Fibroblast of skin of abdomen (primary cell): ENCODE results near the gene MOSPD3.
A peak's percentile ranks its signal among the peaks of the same experiment; 100 is the strongest.

ENCODE experiments used
- DNase-seq: peaks from one replicate; pipeline ENCODE4 v3.0.0-alpha.2; 2013

MOSPD3 gene

GRCh38 chr7:100595188-100595587 is 17.2 kb upstream of the MOSPD3 start:
- DNase-seq = no peak

DNA sequence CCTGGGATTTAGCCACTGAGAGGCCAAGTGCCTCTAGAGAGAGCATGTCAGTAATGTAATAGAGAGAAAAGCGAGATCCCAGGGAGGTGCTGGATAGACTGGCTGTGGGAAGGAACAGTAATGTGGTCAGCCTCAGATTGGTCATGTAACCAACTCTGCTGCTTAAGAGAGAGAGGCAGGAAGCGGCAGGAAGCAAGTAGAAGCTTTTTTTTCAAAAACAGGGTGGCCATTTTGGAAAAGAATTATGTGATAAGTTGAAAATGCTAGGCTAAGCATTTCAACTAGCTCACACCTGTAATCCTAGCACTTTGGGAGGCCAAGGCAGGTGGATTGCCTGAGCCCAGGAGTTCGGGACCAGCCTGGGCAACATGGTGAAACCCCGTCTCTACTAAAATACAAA is 13.9 kb upstream of the MOSPD3 start:
- DNase-seq = no peak

DNA sequence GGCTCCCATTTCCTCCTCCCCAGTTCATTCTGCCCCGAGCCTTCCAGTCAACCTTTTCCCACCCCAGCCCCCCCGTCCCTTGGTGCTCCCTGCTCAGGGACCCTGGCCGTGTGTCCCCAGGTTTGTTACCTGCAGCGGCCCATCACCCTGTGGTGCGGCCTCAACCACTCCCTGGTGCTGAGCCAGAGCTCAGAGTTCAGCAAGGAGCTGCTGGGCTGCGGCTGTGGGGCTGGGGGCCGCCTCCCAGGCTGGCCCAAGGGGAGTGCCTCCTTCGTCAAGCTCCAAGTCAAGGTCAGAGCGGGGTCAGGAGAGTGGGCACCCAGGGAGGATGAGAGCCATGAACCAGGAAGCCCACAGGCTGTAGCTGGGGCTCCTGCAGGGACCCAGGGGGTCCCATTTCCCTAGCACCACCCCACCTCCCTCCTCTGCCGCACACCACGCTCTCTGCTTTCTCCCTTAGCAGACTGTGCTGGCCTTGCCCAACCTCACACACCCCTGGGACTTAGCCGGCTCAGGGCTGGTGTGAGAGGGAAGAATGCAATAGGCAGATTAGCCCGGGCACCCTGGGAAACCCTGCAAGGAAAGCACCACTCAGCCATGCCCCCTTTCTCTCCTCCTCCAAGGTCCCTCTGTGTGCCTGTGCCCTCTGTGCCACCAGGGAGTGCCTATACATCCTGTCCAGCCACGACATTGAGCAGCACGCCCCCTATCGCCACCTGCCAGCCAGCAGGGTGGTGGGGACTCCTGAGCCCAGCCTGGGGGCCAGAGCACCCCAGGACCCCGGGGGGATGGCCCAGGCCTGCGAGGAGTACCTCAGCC is 12.2 kb upstream of the MOSPD3 start:
- DNase-seq = no peak

DNA sequence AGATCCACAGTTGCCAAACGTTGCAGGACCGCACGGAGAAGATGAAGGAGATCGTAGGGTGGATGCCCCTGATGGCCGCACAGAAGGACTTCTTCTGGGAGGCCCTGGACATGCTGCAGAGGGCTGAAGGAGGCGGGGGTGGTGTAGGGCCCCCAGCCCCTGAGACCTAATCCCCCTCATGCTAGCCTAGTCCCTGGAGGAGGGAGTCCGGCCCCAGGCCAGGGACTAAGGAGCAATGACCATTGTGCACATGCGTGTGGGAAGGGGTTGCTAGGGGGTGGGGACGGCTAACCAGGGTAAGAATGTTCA is 11.7 kb upstream of the MOSPD3 start:
- no peak for DNase-seq

DNA sequence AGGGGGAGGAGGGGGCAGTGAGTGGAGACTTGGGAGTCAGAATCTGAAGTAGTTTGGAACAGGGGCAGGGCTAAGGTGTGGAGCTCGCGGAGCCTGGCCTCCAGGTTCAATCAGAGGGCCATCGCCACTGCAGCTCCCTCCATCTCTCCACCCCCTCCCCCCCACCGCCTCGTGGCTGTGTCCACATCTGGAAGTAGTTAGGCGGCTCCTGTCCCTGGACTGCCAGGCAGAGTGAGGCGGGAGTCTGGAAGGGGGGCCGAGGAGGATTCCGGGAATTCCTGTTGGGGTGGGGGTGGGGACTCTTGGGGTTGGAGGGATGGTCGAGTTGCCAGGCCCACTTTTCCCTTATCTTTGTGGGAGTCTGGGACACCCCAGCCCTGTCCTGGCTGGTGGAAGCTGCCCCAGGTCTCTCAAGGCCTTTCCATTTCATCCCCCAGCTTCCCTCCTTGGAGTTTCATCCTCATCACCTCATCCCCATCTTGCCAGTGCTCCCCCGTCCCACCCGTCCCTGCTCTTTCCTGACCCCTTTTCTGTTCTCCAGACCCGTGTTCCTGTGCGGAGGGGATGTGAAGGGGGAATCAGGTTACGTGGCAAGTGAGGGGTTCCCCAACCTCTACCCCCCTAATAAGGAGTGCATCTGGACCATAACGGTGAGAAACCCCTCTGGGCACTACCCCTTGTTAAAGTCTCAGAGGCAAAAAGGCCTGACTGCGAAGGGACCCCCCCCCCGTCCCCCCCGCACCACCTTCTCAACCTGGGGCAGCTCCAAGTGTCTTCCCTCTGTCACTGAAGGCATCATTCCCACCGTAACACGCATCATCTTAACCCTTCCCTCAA is 9.2 kb upstream of the MOSPD3 start:
- peak; percentile 97 for DNase-seq

DNA sequence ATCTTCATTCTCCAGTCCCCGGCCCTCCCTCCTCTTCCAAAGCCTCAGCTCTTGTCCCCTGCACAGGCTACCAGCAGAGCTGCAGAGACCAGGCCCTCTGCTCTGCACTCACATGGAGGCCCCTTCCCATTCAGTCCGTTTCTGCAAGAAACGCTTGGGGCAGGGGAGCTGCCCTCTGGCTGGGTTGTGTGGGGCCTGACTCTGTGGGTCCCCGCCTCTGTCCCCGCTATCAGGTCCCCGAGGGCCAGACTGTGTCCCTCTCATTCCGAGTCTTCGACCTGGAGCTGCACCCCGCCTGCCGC is 8.7 kb upstream of the MOSPD3 start:
- DNase-seq = peak; percentile 52

GRCh38 chr7:100604028-100604975 is 8.0 kb upstream of the MOSPD3 start:
- DNase-seq = peak; percentile 86

- DNase-seq = no peak
These were observed 7.1 kb upstream of the MOSPD3 start for GRCh38 chr7:100604976-100605911.

DNA sequence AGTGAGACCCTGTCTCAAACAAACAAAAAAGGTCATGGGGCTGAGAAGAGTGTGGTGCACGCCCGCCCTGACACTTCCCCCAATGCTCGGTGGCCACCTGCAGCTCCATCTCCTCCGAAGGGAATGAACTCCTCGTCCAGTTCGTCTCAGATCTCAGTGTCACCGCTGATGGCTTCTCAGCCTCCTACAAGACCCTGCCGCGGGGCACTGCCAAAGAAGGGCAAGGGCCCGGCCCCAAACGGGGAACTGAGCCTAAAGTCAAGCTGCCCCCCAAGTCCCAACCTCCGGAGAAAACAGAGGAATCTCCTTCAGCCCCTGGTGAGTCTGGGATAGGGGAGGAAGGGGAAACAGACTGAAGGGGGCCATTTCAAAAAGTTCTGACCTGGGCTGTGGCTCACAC is 6.0 kb upstream of the MOSPD3 start:
- no peak for DNase-seq

GRCh38 chr7:100607111-100607510 is 5.2 kb upstream of the MOSPD3 start:
- DNase-seq = no peak

GRCh38 chr7:100609958-100610357 is 2.4 kb upstream of the MOSPD3 start:
- DNase-seq = no peak

- DNase-seq = no peak
These were observed 520 bp downstream of the MOSPD3 start for GRCh38 chr7:100612730-100613390.

DNA sequence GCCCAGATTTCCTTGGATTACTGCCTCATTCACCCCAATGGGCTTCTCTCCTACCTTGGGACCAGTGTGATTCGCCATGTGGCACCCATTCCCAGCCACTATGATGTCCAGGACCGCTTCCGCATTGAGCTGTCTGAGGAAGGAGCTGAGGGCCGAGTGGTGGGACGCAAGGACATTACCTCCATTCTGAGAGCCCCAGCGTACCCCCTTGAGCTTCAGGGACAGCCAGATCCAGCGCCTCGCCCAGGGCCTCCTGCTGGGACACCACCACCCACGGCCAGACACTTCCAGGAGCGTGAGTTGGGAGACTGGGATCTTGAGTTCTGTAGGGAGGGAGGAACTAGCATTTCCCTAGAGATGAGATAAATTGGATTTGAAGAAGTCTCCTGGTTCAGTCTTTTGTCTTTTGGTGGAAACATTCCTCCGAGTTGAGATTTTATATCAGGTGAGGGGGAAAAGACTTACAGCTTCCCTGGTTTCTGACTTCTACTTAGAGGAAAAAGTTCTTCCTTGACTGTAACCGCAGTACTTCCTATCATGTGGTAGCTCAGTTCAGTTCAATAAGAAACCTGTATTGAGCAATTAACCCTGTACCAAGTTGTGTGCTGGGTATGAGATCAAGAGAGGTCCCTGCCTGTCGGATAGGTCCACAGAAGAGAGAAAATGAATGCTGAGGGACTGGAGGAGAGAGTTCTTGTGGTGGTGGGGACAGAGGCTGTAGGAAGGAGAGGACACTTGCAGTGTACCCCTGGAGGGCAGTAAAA is 1.3 kb downstream of the MOSPD3 start:
- DNase-seq = no peak

- DNase-seq = no peak
These were observed 2.0 kb downstream of the MOSPD3 start for GRCh38 chr7:100614308-100614861.

GRCh38 chr7:100620239-100620638 is 7.9 kb downstream of the MOSPD3 start:
- DNase-seq = no peak

DNA sequence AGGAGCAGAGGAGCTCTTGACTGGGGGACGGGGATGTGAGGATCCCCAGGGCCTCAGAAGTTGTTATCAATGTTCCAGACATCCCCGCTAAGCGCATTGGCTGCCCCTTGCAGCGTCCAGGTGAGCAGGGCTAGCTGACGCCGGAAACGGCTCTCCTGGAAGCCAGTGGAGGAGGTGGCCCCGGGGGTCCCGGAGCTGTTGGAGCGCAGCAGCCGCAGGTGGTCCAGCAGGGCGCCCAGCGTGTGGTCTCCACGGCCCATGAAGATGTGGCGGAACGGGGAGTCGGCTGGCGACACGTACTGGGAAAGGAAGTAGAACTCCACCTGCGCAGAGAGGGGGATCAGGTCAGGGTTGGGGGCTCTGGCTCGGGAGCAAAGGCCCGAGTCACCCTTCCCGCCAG is 8.5 kb downstream of the MOSPD3 start:
- no peak for DNase-seq

GRCh38 chr7:100621554-100621953 is 9.2 kb downstream of the MOSPD3 start:
- DNase-seq = no peak

DNA sequence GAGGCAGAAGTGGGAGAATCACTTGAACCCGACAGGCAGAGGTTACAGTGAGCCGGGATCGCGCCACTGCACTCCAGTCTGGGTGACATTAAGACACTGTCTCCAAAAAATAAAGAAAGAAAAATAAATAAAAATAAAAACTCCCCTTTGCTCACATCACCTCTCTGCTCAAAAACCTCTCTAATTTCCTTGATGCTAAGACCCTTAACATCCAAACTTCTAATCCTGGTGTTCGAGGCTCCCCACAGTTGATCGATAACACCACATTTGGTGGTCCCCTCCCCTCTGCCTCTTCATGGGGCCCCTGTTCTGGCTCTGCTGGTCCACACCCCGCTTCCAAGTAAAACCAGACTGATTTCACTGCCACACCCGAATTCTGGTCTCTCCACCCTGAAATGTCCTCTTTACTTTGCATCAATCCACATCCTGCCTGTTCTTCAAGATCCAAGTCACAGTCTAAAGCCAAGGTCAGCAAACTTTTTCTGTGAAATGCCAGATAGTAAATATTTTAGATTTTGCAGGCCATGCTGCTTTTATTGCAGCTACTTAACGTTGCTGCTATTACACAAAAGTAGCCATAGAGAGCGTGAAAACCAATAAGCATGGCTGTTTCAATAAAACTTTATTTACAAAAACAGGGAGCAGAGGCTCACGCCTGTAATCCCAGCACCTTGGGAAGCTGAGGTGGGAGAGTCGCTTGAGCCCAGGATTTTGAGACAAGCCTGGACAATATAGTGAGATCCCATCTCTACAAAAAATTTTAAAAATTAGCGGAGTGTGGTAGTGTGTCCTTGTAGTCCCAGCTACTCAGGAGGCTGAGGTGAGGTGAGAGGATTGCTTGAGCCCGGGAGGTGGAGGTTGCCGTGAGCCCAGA is 11.8 kb downstream of the MOSPD3 start:
- no peak for DNase-seq

DNA sequence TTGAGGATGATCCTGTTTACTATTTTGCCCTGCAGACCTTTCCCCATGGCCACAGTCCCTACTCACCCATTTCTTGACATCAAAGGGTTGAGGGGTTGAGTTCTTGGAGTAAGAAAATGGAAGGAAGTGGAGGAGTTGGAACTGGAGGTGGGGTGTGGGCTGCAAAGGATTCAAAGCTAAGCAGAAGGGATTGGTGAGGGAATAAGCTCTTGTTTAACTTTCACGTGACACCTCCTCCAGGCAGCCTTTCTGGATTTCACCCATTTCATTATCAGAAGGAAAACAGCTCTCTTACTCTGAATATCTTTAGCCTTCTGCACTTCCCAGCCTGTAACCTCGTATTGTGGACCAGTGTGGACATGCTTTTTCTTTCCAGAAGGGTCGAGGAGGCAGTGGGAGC is 13.7 kb downstream of the MOSPD3 start:
- no peak for DNase-seq
